ENCODE data around the gene ZNF235.
A peak's percentile ranks its signal among the peaks of the same experiment; 100 is the strongest.

ZNF235 gene

DNA sequence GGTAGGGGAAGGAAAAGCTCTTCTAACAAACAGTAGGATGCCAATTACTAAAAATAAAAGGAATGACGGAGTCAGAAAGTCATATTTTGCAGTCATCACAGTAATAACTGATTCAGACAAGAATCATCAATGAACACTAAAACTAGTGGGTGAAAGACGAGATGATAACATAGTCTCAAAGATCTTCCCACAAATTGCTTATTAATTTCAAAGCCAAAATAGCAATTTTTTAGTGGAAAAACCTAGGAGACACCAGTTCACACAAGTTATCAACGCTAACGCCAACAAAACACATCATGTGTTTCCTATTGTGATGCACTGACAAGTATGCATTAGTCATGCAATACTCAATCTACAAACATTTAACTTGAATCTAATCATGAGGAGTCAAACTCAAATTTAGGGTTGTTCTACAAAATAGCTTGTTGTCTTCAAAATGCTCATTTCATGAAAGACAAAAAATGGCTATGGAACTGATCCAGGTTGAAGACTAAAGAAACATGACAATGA is 26.6 kb downstream of the ZNF235 start:
- no peaks in the 10 kb centered on the region for H3K36me3 ChIP-seq (ENCODE audit: control insufficient read depth, insufficient read depth, low read length)
- no peak for DNase-seq (ENCODE audit: extremely low read depth, insufficient read length)
- no peaks in the 10 kb centered on the region for H3K27me3 ChIP-seq (replicated peaks; ENCODE audit: control insufficient read depth, insufficient read depth, low read length)
- no peak for TF ChIP-seq CTCF (IDR thresholded peaks at IDR 0.05; ENCODE audit: insufficient read depth, low read length, poor library complexity, severe bottlenecking)
- no peak overlapping the region for H3K4me3 ChIP-seq (replicated peaks; ENCODE audit: low read depth, low read length)

DNA sequence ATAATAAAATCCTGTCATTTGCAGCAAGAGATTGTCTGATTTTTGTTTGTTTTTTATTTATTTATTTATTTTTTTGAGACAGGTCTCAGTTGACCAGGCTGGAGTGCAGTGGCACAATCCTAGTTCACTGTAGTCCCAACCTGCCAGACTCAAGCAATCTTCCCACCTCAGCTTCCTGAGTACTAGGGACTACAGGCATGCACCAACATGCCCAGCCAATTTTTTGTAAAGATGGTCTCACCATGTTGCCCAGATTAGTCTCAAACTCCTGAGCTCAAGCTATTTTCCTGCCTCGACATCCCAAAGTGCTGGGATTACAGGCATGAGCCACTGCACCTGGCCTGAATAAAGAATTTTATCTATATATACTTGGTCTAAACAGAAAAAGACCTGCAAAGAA is 27.5 kb downstream of the ZNF235 start:
- Histone ChIP-seq H3K4me3 (replicated peaks; ENCODE audit: low read depth, low read length) (no peak overlapping the region), H3K36me3 (ENCODE audit: control insufficient read depth, insufficient read depth, low read length) (no peaks in the 10 kb centered on the region), H3K27me3 (replicated peaks; ENCODE audit: control insufficient read depth, insufficient read depth, low read length) (no peaks in the 10 kb centered on the region)
- DNase-seq (ENCODE audit: extremely low read depth, insufficient read length): no peak
- TF ChIP-seq CTCF (IDR thresholded peaks at IDR 0.05; ENCODE audit: insufficient read depth, low read length, poor library complexity, severe bottlenecking): no peak

DNA sequence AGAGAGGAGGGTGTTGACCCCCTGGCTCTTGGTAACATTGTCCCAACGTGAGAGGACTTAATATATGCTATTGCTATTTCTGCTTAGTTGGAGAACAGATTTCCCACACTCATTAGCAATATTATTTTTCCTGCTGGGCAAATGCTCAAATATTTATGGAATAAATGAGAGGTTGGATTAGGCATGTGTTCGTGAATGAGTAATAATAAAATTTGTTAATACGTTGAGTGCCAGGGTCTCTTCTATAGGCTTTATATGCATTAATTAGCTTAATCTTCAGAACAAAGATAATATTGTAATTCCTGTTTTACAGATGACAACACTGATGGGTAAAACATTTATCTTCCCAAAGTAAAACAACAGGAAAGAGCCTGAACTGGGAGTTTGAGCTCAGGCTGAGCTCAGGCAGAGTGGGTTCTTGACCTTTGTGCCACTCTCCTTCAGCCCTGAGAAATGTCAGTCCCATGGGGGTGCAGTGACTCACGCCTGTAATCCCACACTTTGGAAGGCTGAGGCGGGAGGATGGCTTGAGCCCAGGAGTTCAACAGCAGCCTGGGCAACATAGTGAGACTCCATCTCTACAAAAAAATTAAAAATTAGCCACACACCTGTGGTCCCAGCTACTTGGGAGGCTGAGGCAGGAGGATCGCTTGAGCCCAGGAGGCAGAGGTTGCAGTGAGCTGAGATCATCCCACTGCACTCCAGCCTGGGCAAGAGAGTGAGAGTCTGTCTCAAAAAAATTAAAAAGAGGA is 44.0 kb downstream of the ZNF235 start:
- TF ChIP-seq CTCF (IDR thresholded peaks at IDR 0.05; ENCODE audit: insufficient read depth, low read length, poor library complexity, severe bottlenecking): no peak

GRCh38 chr19:44260343-44260681 is 44.5 kb downstream of the ZNF235 start:
- Histone ChIP-seq H3K27me3 (replicated peaks; ENCODE audit: control insufficient read depth, insufficient read depth, low read length) (no peaks in the 10 kb centered on the region), H3K4me3 (replicated peaks; ENCODE audit: low read depth, low read length) (peak overlapping the region; percentile 74), H3K36me3 (ENCODE audit: control insufficient read depth, insufficient read depth, low read length) (no peaks in the 10 kb centered on the region)
- no peak for DNase-seq (ENCODE audit: extremely low read depth, insufficient read length)
- TF ChIP-seq CTCF (IDR thresholded peaks at IDR 0.05; ENCODE audit: insufficient read depth, low read length, poor library complexity, severe bottlenecking): no peak

More for the DNA sequence above, 44.0 kb downstream of the ZNF235 start:
- no peak overlapping the region; the same call in 1 of the 2 replicates for H3K4me3 ChIP-seq (replicated peaks; ENCODE audit: low read depth, low read length)
- H3K36me3 ChIP-seq (ENCODE audit: control insufficient read depth, insufficient read depth, low read length): no peaks in the 10 kb centered on the region
- no peak for DNase-seq (ENCODE audit: extremely low read depth, insufficient read length)
- H3K27me3 ChIP-seq (replicated peaks; ENCODE audit: control insufficient read depth, insufficient read depth, low read length): no peaks in the 10 kb centered on the region

DNA sequence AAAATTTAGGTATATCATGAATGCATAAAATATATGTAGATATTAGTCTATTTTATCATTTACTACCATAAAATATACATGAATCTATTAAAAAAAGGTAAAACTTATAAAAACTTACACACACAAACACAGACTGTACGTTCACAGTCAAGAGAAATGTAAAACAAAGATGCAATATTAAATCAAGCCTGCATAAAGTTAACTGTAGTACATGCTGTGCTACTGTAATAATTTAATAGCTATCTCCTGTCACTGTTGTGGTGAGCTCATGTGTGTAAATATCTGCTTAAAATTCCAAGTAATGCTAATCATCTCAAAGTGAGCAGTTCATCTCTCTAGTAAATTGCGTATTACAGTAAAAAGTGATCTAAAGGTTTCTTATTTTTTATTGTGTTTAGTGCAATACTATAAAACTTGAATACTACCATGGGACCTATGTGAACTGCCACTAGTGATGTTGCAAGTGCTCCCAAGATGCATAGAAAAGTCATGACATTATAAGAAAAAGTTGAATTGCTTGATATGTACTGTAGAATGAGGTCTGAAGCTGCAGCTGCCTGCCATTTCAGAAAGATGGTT is 45.9 kb downstream of the ZNF235 start:
- Histone ChIP-seq H3K27me3 (replicated peaks; ENCODE audit: control insufficient read depth, insufficient read depth, low read length) (no peaks in the 10 kb centered on the region), H3K36me3 (ENCODE audit: control insufficient read depth, insufficient read depth, low read length) (no peaks in the 10 kb centered on the region), H3K4me3 (replicated peaks; ENCODE audit: low read depth, low read length) (no peak overlapping the region)
- DNase-seq (ENCODE audit: extremely low read depth, insufficient read length): no peak
- TF ChIP-seq CTCF (IDR thresholded peaks at IDR 0.05; ENCODE audit: insufficient read depth, low read length, poor library complexity, severe bottlenecking): no peak

Measured in GM06990 (cell line).